Limb (tissue), 2 donors: Measurements from ENCODE around the gene TPD52L1.
"Not testable (repeated sequence)": the region's sequence is repeated elsewhere in the genome, so short reads cannot be mapped to it uniquely, and the experiment has no call there.

Source experiments
- DNase-seq, 2 donors: peaks; one replicate each; pipeline ENCODE4 v3.0.0-alpha.2; 2016; ENCODE audit errors: extremely low spot score in 2 of 2

The TPD52L1 gene

DNA sequence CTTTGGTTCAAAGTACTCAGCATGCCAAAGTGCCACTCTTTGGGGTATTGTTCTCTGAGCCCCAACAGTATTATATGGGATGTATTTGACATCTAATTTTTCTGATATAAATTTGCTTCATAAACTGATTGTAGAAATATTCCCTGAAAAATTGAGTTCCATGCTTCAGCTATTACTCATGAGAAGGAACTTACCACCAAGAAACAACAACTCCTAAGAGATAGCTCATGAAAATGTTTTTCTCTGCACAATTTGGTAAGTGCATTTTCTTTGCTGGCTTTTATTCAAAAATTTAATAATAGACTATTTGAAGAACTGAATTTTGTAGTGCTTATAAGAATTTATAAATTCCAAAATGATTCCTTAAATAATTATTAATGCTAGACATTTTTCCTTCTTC lies 12.8 kb upstream of the TPD52L1 start:
- no peak for DNase-seq

DNA sequence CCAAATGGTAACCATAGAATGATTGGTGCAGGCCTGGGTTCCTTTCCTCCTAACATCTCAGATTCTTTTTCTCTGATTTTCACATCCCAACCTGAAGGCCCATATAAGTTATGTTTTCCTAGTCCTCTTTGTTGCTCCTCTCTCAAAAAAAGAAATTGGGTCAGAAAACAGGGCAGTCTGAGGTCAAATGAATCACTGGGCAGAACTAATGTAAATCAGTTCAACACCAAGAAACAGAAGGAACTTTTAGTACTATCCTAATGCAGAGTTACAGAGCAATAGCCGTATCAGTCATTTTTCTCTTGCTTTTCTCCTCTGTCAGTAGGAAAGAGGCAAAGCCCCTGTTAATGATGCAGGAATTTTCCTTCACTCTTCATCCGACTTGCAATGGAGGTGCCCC lies 11.0 kb upstream of the TPD52L1 start:
- no peak for DNase-seq

- DNase-seq: no peak
Observed at GRCh38 chr6:125144822-125145221, 8.8 kb upstream of the TPD52L1 start.

GRCh38 chr6:125149256-125150144 lies 4.1 kb upstream of the TPD52L1 start:
- DNase-seq: no peak

- DNase-seq: no peak
Observed at GRCh38 chr6:125151700-125152099, 1.9 kb upstream of the TPD52L1 start.

GRCh38 chr6:125154118-125154760 lies 666 bp downstream of the TPD52L1 start:
- peak in 1 of 2 donors; percentile 55 for DNase-seq

- peak in 1 of 2 donors; percentile 34 for DNase-seq
Observed at GRCh38 chr6:125154761-125155135, 1.2 kb downstream of the TPD52L1 start.

GRCh38 chr6:125155344-125155743 lies 1.8 kb downstream of the TPD52L1 start:
- DNase-seq: no peak

DNA sequence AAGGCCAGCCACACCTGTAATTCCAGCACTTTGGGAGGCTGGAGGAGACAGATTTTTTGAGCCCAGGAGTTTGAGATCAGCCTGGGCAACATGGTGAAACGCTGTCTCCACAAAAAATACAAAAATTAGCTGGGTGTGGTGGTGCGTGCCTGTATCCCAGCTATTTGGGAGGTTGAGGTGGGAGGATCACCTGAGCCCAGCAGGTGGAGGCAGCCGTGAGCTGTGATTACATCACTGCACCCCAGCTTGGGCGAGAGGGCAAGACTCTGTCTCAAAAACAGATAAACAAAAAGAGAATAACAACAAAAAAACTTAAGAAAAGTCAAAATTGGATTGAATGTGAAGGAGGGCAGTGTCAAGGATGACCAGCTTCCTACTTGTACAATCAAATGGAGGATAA lies 2.9 kb downstream of the TPD52L1 start:
- no peak for DNase-seq

- no peak for DNase-seq
Observed at GRCh38 chr6:125157280-125157679, 3.7 kb downstream of the TPD52L1 start.

- no peak for DNase-seq
Observed at GRCh38 chr6:125157725-125158124, 4.2 kb downstream of the TPD52L1 start.

DNA sequence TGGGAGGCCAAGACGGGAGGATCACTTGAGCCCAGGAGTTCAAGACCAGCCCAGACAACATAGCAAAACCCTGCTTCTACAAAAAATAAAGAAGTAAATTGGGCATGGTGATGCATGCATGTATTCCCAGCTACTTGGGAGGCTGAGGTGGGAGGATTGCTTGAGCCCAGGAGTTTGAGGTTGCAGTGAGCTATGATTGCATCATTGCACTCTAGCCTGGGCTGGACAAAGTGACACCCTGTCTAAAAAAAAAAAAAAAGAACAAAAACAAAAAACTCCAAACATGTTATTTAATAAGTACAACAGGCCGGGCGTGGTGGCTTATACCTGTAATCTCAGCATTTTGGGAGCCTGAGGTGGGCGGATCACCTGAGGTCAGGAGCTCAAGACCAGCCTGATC lies 9.8 kb downstream of the TPD52L1 start:
- not testable (repeated sequence) for DNase-seq

DNA sequence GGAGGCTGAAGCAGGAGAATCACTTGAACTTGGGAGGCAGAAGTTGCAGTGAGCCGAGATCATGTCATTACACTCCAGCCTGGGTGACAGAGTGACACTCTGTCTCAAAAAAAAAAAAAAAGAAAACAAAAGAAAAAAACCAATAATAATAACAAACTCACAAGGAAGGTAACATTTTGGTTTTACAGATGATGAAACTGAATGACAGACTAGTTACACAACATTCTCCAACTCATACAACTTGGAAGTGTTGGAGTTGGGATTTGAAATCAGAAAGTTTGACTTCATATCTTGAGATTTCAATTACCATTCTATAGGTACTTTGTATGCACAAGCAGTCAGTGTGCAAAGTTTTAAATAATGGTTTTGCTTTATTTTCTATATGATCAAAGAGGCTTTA lies 10.2 kb downstream of the TPD52L1 start:
- DNase-seq: no peak

DNA sequence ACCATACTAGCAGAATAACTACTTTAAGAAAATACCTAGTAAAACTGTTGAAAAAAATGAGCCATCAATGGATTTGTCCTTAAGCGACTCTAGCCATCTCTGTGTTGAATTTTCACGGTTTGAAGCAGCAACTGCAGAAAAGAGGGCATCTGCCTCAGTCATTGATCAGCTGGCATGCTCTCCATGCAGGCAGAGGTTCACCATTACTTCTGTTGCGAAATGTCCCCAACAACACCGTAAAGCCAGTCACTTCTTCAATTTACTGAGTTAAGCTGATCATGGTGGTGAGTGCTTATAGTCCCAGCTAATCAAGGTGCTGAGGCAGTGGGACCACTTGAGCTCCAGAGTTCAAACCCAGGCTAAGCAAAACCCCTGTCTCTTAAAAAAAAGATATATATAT lies 11.1 kb downstream of the TPD52L1 start:
- no peak for DNase-seq

DNA sequence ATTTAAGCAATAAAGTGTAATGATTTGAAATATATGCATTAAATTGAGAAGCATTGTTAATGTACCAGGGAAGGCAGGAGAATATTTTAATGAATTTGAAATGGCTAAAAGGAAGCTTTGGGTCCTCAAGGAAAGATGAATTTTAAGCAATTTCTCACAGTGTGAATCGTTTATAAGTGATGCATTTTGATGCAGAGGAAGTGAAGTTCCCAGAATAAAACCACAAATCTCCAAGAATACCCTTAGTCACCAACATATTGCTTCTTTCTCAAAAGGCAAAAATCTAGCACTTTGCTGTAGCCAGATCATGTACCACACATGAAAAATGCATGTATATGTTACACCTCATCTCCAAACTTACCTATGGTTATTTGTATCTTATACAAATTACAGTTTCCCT lies 11.7 kb downstream of the TPD52L1 start:
- DNase-seq: no peak

DNA sequence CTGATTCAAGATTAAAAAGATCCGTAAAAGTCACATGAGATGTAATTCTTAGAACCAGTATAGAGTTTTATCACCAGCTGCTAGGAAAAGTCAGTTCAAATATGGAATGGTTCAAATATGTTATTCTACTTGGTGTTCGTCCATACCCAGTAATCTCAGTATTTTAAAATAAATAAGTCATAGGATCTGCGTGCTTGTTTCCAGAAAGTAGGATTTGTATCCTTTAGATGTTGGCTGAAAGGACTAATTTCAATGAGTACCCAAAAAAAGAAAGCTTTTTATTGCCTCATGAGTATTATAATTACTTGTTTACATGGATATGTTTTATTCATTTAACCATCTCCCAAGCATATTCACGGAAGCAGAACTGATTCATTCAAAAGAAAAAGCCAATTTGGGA lies 12.2 kb downstream of the TPD52L1 start:
- no peak for DNase-seq

DNA sequence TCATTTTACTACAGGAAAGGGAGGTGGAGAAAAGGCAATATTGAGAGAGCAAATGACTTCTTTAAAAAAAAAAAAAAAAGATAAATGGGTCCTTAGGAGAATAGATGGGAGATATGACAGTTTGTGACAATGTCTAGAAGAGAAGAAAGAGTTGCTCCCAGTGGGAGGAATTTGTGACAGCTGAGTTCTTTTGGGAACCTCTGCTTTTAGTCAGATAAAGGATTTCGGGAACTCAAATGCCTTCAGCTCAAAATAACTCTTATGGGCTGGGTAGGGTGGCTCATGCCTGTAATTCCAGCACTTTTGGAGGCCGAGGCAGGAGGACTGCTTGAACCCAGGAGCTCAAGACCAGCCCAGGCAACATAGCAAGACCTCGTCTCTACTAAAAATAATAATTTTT lies 13.1 kb downstream of the TPD52L1 start:
- DNase-seq: no peak

- no peak for DNase-seq
Observed at GRCh38 chr6:125167579-125167978, 14.0 kb downstream of the TPD52L1 start.

DNA sequence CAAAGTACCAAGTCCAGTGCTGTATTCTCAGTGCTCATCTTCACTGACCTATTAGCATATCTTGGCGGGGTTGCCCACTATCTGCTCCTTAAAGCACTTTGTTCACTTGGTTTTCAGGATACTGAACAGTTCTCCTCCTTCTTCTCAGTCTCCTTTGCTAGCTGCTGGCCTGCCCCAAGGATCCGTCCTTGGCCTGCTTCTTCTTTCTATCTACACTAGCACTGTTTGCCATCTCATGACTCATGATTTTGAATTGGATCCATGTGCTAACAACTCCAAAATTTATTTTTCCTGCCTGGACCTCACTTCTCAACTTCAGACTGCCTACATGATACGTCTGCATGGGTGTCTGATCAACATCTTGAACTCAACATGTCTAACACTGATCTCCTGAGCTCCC lies 15.5 kb downstream of the TPD52L1 start:
- no peak for DNase-seq

DNA sequence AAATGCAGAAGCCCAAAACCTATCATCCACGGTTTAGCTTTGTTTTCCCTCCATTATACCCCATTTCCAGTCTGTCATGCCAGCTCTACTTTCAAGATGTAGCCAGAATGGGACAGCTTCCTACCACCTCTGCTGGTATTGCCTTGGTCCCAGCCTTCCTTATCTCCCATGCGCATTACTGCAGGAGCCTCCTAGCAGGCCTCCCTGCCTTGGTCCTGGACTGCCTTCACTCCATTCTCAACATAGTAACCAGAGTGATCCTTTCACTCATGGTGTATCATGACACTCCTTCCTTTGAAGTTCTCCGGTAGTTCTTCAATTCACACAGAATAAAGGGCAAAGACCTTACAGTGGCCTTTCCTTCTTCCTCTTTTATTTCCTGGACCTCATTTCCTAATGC lies 15.9 kb downstream of the TPD52L1 start:
- no peak for DNase-seq

DNA sequence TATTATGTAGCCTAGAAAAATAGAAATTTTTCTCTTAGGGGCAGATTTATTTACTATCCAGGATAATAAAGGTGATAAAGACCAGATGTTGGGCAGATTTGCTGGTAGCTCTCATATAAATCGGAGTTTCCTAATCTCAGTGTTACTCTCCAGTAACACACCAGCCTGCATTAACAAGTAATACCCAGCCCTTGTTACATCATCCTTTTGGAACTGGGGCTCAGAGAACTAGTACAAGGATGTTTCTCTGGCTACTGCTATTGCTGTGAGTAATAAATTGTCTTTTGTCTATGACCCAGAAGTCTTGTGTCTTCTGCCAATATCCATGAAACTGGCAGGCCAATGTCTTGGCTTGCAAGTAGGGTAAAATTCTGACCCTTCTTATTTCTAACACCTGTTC lies 16.8 kb downstream of the TPD52L1 start:
- DNase-seq: no peak

DNA sequence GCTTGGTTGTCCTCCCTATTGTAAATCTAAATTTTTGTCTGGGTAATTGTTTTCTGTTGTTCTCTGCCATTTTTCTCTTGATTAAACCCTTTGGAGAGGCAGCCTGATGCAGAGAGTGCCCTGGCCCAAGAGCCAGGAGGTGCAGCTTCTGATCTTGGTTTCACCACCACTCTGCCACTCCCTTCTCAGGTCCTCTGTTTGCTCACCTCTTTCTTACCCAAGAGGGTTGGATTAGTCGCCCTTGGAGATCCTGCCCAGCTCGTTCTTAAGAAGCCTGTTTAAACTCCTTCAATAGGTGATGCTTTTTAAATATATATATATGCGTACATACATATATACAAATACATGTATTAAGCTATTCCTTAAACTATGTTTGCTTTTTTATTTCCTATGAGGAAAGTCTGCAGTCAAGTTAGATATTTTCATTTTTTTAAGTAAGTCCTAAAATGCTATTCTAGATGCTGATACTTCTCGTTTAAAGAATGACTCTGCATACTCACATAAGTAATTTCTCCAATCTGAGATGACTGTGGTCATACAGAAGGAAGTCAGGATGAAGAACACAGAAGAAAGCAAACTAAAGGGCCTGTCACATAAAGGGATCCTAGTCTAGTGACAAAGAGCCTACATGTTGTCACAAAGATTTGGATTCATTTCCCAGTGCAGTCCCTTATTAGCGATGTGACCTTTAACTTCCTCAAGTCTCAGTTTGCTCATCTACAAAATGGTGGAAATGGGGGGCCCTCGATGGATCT lies 19.9 kb downstream of the TPD52L1 start:
- no peak for DNase-seq
